ENCODE results near the gene PHB1. TPM values are rescaled to one million over a fixed set of nuclear protein-coding genes. Genes with fewer than 3 reads are reported as not detected.

PHB1 gene
- polyA plus RNA-seq, 1 experiment = 228 TPM

DNA sequence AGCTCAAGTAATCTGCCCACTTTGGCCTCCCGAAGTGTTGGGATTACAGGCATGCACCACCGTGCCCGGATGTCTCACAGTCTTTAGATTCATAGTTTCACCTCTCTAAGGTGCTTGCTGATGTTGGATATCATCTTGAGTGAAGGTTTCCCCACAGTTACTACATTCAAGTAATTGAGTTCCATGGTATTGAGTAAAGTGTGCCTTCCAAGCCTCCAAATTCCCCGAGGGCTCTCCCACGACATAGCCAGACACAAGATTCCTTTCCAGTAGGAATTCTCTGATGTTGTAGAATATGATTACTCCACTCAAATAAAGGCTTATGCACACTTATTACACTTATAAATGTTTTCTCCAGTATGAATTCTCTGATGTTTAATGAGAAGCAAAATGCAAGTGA lies 36.4 kb downstream of the PHB1 start:
- TF ChIP-seq, protein P1, sequence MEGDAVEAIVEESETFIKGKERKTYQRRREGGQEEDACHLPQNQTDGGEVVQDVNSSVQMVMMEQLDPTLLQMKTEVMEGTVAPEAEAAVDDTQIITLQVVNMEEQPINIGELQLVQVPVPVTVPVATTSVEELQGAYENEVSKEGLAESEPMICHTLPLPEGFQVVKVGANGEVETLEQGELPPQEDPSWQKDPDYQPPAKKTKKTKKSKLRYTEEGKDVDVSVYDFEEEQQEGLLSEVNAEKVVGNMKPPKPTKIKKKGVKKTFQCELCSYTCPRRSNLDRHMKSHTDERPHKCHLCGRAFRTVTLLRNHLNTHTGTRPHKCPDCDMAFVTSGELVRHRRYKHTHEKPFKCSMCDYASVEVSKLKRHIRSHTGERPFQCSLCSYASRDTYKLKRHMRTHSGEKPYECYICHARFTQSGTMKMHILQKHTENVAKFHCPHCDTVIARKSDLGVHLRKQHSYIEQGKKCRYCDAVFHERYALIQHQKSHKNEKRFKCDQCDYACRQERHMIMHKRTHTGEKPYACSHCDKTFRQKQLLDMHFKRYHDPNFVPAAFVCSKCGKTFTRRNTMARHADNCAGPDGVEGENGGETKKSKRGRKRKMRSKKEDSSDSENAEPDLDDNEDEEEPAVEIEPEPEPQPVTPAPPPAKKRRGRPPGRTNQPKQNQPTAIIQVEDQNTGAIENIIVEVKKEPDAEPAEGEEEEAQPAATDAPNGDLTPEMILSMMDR (IDR thresholded peaks at IDR 0.05; ENCODE audit: low read depth, low read length) = no peak
- Histone ChIP-seq H3K27ac (ENCODE audit: low read depth, low read length) (no peak overlapping the region), H3K27me3 (ENCODE audit: control insufficient read depth, insufficient read depth, low read length) (peaks cover 6% of the 10 kb centered on the region), H3K9me3 (ENCODE audit: control insufficient read depth, insufficient read depth, low read length) (peaks cover 13% of the 10 kb centered on the region; the same call in 1 of the 2 replicates), H3K4me3 (ENCODE audit: low read depth, low read length) (no peak overlapping the region)
- no peak for DNase-seq (ENCODE audit: low read depth, low spot score)
- CTCF ChIA-PET = interaction anchor here (0.9 kb wide), 1 partner anchor 178 kb away, joined by 3 read pairs; no protein-coding TSS in a partner anchor
- POLR2A ChIA-PET = no interaction called here

DNA sequence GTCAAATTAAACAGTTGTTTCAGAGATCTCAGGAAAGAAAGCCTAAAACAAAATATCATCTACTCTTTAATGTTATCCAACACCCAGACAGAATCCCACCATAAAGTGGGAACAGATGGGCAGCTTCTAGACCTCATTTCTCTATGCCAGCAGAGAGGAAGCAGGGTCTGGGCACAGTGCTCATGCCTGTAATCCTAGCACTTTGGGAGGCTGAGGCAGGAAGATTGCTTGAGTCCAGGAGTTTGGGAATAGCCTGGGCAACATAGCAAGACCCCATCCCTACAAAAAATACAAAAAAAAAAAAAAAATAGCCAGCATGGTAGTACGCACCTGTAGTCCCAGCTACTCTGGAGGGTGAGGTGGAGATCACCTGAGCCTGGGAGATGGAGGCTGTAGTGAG lies 39.1 kb downstream of the PHB1 start:
- no peak for DNase-seq (ENCODE audit: low read depth, low spot score)
- ChIA-PET CTCF (interaction anchor here (0.6 kb wide), 1 partner anchor 40 kb away, joined by 3 read pairs; no protein-coding TSS in a partner anchor), POLR2A (no interaction called here)
- Histone ChIP-seq H3K27ac (ENCODE audit: low read depth, low read length) (no peak overlapping the region), H3K9me3 (ENCODE audit: control insufficient read depth, insufficient read depth, low read length) (peaks cover 13% of the 10 kb centered on the region; the same call in 1 of the 2 replicates), H3K4me3 (ENCODE audit: low read depth, low read length) (no peak overlapping the region), H3K27me3 (ENCODE audit: control insufficient read depth, insufficient read depth, low read length) (peaks cover 2% of the 10 kb centered on the region)
- TF ChIP-seq, protein P1 (IDR thresholded peaks at IDR 0.05; ENCODE audit: low read depth, low read length) = no peak

DNA sequence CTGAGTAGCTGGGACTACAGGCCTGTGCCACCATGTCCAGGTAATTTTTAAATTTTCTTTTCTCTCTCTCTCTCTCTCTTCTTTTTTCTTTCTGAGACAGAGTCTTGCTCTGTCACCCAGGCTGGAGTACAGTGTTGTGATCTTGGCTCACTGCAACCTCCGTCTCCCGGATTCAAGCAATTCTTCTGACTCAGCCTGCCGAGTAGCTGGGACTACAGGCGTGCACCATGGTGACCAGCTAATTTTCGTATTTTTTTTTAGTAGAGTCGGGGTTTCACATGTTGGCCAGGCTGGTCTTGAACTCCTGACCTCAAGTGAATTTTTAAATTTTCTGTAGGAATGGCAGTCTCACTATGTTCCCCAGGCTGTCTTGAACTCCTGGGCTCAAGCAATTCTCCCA lies 41.6 kb downstream of the PHB1 start:
- H3K4me3 ChIP-seq (ENCODE audit: low read depth, low read length) = no peak overlapping the region
- H3K27me3 ChIP-seq (ENCODE audit: control insufficient read depth, insufficient read depth, low read length) = no peaks in the 10 kb centered on the region
- ChIA-PET CTCF (no interaction called here), POLR2A (interaction anchor here (0.7 kb wide), 1 partner anchor 893 kb away, joined by 3 read pairs; no protein-coding TSS in a partner anchor)
- H3K27ac ChIP-seq (ENCODE audit: low read depth, low read length) = no peak overlapping the region
- TF ChIP-seq, protein P1 (IDR thresholded peaks at IDR 0.05; ENCODE audit: low read depth, low read length) = no peak
- no peak for DNase-seq (ENCODE audit: low read depth, low spot score)
- H3K9me3 ChIP-seq (ENCODE audit: control insufficient read depth, insufficient read depth, low read length) = peaks cover 4% of the 10 kb centered on the region; the same call in 1 of the 2 replicates

- Histone ChIP-seq H3K27me3 (ENCODE audit: control insufficient read depth, insufficient read depth, low read length) (no peaks in the 10 kb centered on the region), H3K9me3 (ENCODE audit: control insufficient read depth, insufficient read depth, low read length) (no peaks in the 10 kb centered on the region), H3K27ac (ENCODE audit: low read depth, low read length) (no peak overlapping the region), H3K4me3 (ENCODE audit: low read depth, low read length) (no peak overlapping the region)
- ChIA-PET POLR2A (no interaction called here), CTCF (no interaction called here)
- TF ChIP-seq, protein P1 (IDR thresholded peaks at IDR 0.05; ENCODE audit: low read depth, low read length) = no peak
- no peak for DNase-seq (ENCODE audit: low read depth, low spot score)
Measured at GRCh38 chr17:49372425-49372824, 42.3 kb downstream of the PHB1 start.

GRCh38 chr17:49370971-49371834 lies 43.5 kb downstream of the PHB1 start:
- no peak for DNase-seq (ENCODE audit: low read depth, low spot score)
- Histone ChIP-seq H3K4me3 (ENCODE audit: low read depth, low read length) (no peak overlapping the region), H3K27ac (ENCODE audit: low read depth, low read length) (no peak overlapping the region), H3K9me3 (ENCODE audit: control insufficient read depth, insufficient read depth, low read length) (no peaks in the 10 kb centered on the region), H3K27me3 (ENCODE audit: control insufficient read depth, insufficient read depth, low read length) (no peaks in the 10 kb centered on the region)
- POLR2A ChIA-PET = no interaction called here
- CTCF ChIA-PET = interaction anchor here (0.6 to 1.3 kb wide), 2 partner anchors 14 to 56 kb away, joined by 3 read pairs; no protein-coding TSS in a partner anchor
- TF ChIP-seq, protein P1 (IDR thresholded peaks at IDR 0.05; ENCODE audit: low read depth, low read length) = no peak
